HG03571 (cell line): ENCODE data around the gene PCDHB16.
"Not testable (repeated sequence)": the region's sequence is repeated elsewhere in the genome, so short reads cannot be mapped to it uniquely, and the experiment has no call there.

Experiments used
- ATAC-seq: cut with Tn5 transposase; IDR thresholded peaks from one replicate; pipeline ENCODE4 v1.9.1; 2021; ENCODE audit not compliant: unreplicated experiment

The PCDHB16 gene

GRCh38 chr5:141224844-141225243, 42.7 kb downstream of the PCDHB16 start:
- ATAC-seq: not testable (repeated sequence)

DNA sequence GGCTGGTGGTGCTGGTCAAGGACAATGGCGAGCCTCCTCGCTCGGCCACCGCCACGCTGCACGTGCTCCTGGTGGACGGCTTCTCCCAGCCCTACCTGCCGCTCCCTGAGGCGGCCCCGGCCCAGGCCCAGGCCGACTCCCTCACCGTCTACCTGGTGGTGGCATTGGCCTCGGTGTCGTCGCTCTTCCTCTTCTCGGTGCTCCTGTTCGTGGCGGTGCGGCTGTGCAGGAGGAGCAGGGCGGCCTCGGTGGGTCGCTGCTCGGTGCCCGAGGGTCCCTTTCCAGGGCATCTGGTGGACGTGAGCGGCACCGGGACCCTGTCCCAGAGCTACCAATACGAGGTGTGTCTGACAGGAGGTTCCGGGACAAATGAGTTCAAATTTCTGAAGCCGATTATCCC, 43.2 kb downstream of the PCDHB16 start:
- not testable (repeated sequence) for ATAC-seq

- ATAC-seq: no peak
These were observed 52.0 kb downstream of the PCDHB16 start for GRCh38 chr5:141234109-141234667.
